Neuronal stem cell (in vitro differentiated cells): ENCODE measurements around the gene CTPS1.

Experiments used
- DNase-seq: peaks from one replicate; pipeline ENCODE4 v3.0.0-alpha.2; 2013; ENCODE audit warnings: low spot score
- H2AFZ ChIP-seq: one replicate; pipeline ENCODE4 v1.6.1; 2013; ENCODE audit warnings: mild to moderate bottlenecking, low read length, inconsistent platforms
- H2AK5ac ChIP-seq: 2 replicates; pipeline ENCODE4 v1.6.1; 2013; ENCODE audit warnings: low read depth, mild to moderate bottlenecking, inconsistent platforms, low read length, moderate library complexity, mixed read lengths
- H2BK120ac ChIP-seq: 2 replicates; pipeline ENCODE4 v1.6.1; 2013; ENCODE audit warnings: low read depth, mild to moderate bottlenecking, inconsistent platforms, low read length, moderate library complexity, mixed read lengths
- H2BK12ac ChIP-seq: one replicate; pipeline ENCODE4 v1.6.1; 2013; ENCODE audit warnings: low read length, inconsistent platforms
- H2BK15ac ChIP-seq: 2 replicates; pipeline ENCODE4 v1.6.1; 2013; ENCODE audit warnings: mild to moderate bottlenecking, low read length, inconsistent platforms, mixed read lengths
- H2BK5ac ChIP-seq: one replicate; pipeline ENCODE4 v1.6.1; 2013; ENCODE audit warnings: inconsistent platforms, mild to moderate bottlenecking, low read length, moderate library complexity
- H3K14ac ChIP-seq: one replicate; pipeline ENCODE4 v1.6.1; 2013; ENCODE audit warnings: low read length, inconsistent platforms
- H3K18ac ChIP-seq: 2 replicates; pipeline ENCODE4 v1.6.1; 2013; ENCODE audit warnings: low read length, inconsistent platforms
- H3K23ac ChIP-seq: 2 replicates; pipeline ENCODE4 v1.6.1; 2013; ENCODE audit warnings: low read depth, mild to moderate bottlenecking, mixed read lengths, low read length, inconsistent platforms; ENCODE audit not compliant: poor library complexity
- H3K27ac ChIP-seq: replicated peaks from 3 replicates; pipeline ENCODE4 v1.5.1; 2013; ENCODE audit warnings: low read length, inconsistent platforms
- H3K27me3 ChIP-seq, 3 experiments: 2 replicates each; pipeline ENCODE4 v1.6.1; 2013; ENCODE audit warnings: low read length in 3 of 3, mild to moderate bottlenecking in 2 of 3, inconsistent platforms in 1 of 3, low read depth in 1 of 3, mixed read lengths in 1 of 3, moderate library complexity in 1 of 3; ENCODE audit not compliant: control insufficient read depth in 3 of 3, insufficient read depth in 3 of 3
- H3K36me3 ChIP-seq, 2 donors: replicated peaks in 1 of 2; 2 replicates each; pipeline ENCODE4 v1.6.1; 2013; ENCODE audit warnings: low read length in 2 of 2; ENCODE audit not compliant: control insufficient read depth in 2 of 2, insufficient read depth in 2 of 2
- H3K4ac ChIP-seq: 2 replicates; pipeline ENCODE4 v1.6.1; 2013; ENCODE audit warnings: inconsistent platforms, mild to moderate bottlenecking, low read length, moderate library complexity
- H3K4me1 ChIP-seq, 2 donors: 1 replicate in 1 of 2; 2 replicates in 1 of 2; pipeline ENCODE4 v1.6.1; 2013; ENCODE audit warnings: low read length in 2 of 2, low read depth in 1 of 2; ENCODE audit not compliant: control insufficient read depth in 2 of 2, insufficient read depth in 1 of 2
- H3K4me2 ChIP-seq: one replicate; pipeline ENCODE4 v1.6.1; 2013; ENCODE audit warnings: mild to moderate bottlenecking, low read length, inconsistent platforms; ENCODE audit not compliant: insufficient read depth, poor library complexity, severe bottlenecking
- H3K4me3 ChIP-seq, 2 donors: 2 replicates each; pipeline ENCODE4 v1.5.1; 2013; ENCODE audit warnings: low read length in 2 of 2, mild to moderate bottlenecking in 2 of 2, inconsistent platforms in 1 of 2, moderate library complexity in 1 of 2
- H3K79me1 ChIP-seq: one replicate; pipeline ENCODE4 v1.6.1; 2013; ENCODE audit warnings: low read depth, mild to moderate bottlenecking, inconsistent platforms, low read length, moderate library complexity
- H3K9ac ChIP-seq: one replicate; pipeline ENCODE4 v1.6.1; 2013; ENCODE audit warnings: mild to moderate bottlenecking, low read depth, low read length, inconsistent platforms; ENCODE audit not compliant: poor library complexity
- H3K9me3 ChIP-seq, 2 donors: replicated peaks in 1 of 2; 2 replicates each; pipeline versions ENCODE3 to v1.6.1; 2013; ENCODE audit warnings: low read length in 2 of 2, mild to moderate bottlenecking in 2 of 2, inconsistent platforms in 1 of 2, low read depth in 1 of 2, mixed read lengths in 1 of 2, moderate library complexity in 1 of 2; ENCODE audit not compliant: control insufficient read depth in 2 of 2, insufficient read depth in 1 of 2
- H4K8ac ChIP-seq: one replicate; pipeline ENCODE4 v1.6.1; 2013; ENCODE audit warnings: low read depth, mild to moderate bottlenecking, inconsistent platforms, low read length, moderate library complexity
- H4K91ac ChIP-seq: one replicate; pipeline ENCODE4 v1.6.1; 2013; ENCODE audit warnings: low read length, low read depth, mild to moderate bottlenecking, inconsistent platforms; ENCODE audit not compliant: poor library complexity
- WGBS, 2 donors: extraction: QIAGEN DNeasy Blood & Tissue Kit; methylation state at CpG; one replicate each; pipeline ENCODE4 v1.1.7; 2013; ENCODE audit warnings: missing lambda C conversion rate in 2 of 2, mixed read lengths in 1 of 2; ENCODE audit not compliant: insufficient read length in 2 of 2, insufficient replicate concordance in 1 of 2; ENCODE audit errors: extremely low coverage in 2 of 2; 5-methylcytosine and 5-hydroxymethylcytosine counted together

Gene CTPS1

DNA sequence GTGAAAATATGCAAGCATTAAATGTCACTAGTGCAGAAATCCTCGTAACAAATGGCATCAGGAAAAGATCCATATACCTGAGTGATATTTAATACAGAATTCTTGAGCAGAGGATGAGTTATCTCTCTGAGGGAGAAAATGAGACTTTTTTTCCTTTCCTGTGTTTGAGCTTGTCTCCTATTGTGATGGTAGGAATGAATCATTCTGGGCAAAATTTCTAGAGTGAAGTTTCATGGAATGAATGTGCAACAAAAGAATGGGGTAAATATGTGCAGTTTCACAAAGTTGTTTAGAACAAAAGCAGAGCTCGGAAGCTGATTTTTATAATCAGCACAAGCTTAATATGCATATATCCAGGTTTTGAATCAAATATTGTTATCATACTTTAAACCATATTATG lies 4.6 kb downstream of the CTPS1 start:
- no peak overlapping the region for H2BK12ac ChIP-seq
- no peak overlapping the region for H3K27ac ChIP-seq
- H2AFZ ChIP-seq, result no peak overlapping the region
- H3K4ac ChIP-seq, result no peak overlapping the region
- no peak overlapping the region for H4K91ac ChIP-seq
- no peak for DNase-seq
- no peaks in the 10 kb centered on the region for H3K27me3 ChIP-seq
- no peak overlapping the region for H2BK15ac ChIP-seq
- H3K9ac ChIP-seq, result no peak overlapping the region
- no CpG with 5 or more reads among the region's 2 CpGs for WGBS, 2 donors
- peaks cover 4 to 12% of the 10 kb centered on the region in 2 donors for H3K4me1 ChIP-seq
- H3K23ac ChIP-seq, result no peak overlapping the region
- peaks cover 41 to 80% of the 10 kb centered on the region in 2 donors for H3K36me3 ChIP-seq
- no peak overlapping the region for H2AK5ac ChIP-seq
- H3K14ac ChIP-seq, result no peak overlapping the region
- no peak overlapping the region for H4K8ac ChIP-seq
- peaks cover 8% of the 10 kb centered on the region for H3K79me1 ChIP-seq
- no peak overlapping the region for H3K4me2 ChIP-seq
- H2BK120ac ChIP-seq, result no peak overlapping the region
- no peaks in the 10 kb centered on the region for H3K9me3 ChIP-seq
- H3K4me3 ChIP-seq, result no peak overlapping the region
- H2BK5ac ChIP-seq, result no peak overlapping the region
- H3K18ac ChIP-seq, result no peak overlapping the region

GRCh38 chr1:40984531-40984930 lies 5.0 kb downstream of the CTPS1 start:
- H2BK12ac ChIP-seq, result no peak overlapping the region
- H3K4me1 ChIP-seq, result peaks cover 4 to 12% of the 10 kb centered on the region in 2 donors
- no peak overlapping the region for H3K4ac ChIP-seq
- H3K14ac ChIP-seq, result no peak overlapping the region
- peaks cover 44 to 85% of the 10 kb centered on the region in 2 donors for H3K36me3 ChIP-seq
- no peak overlapping the region for H2AK5ac ChIP-seq
- H3K18ac ChIP-seq, result no peak overlapping the region
- no peak overlapping the region for H2AFZ ChIP-seq
- H3K4me3 ChIP-seq, result no peak overlapping the region
- no peak overlapping the region for H2BK5ac ChIP-seq
- no peak overlapping the region for H3K4me2 ChIP-seq
- DNase-seq, result no peak
- H2BK15ac ChIP-seq, result no peak overlapping the region
- H3K79me1 ChIP-seq, result peaks cover 8% of the 10 kb centered on the region
- no peak overlapping the region for H3K27ac ChIP-seq
- no peak overlapping the region for H4K91ac ChIP-seq
- H3K23ac ChIP-seq, result no peak overlapping the region
- H4K8ac ChIP-seq, result no peak overlapping the region
- H3K9me3 ChIP-seq, result no peaks in the 10 kb centered on the region
- no peaks in the 10 kb centered on the region for H3K27me3 ChIP-seq
- WGBS, 2 donors, result no CpG with 5 or more reads among the region's 4 CpGs
- no peak overlapping the region for H3K9ac ChIP-seq
- H2BK120ac ChIP-seq, result no peak overlapping the region

GRCh38 chr1:40985161-40985560 lies 5.7 kb downstream of the CTPS1 start:
- Histone ChIP-seq H3K9ac (no peak overlapping the region), H3K36me3 (peaks cover 47 to 91% of the 10 kb centered on the region in 2 donors), H3K4ac (no peak overlapping the region), H4K8ac (no peak overlapping the region), H2AFZ (no peak overlapping the region), H3K18ac (no peak overlapping the region), H3K27ac (no peak overlapping the region), H3K4me3 (no peak overlapping the region), H3K4me1 (peaks cover 4 to 12% of the 10 kb centered on the region in 2 donors), H3K9me3 (no peaks in the 10 kb centered on the region), H3K14ac (no peak overlapping the region), H2AK5ac (no peak overlapping the region), H2BK5ac (no peak overlapping the region), H2BK12ac (no peak overlapping the region), H3K79me1 (peaks cover 8% of the 10 kb centered on the region), H3K23ac (no peak overlapping the region), H4K91ac (no peak overlapping the region), H2BK120ac (no peak overlapping the region), H2BK15ac (no peak overlapping the region), H3K4me2 (no peak overlapping the region), H3K27me3 (no peaks in the 10 kb centered on the region)
- no CpG with 5 or more reads among the region's 5 CpGs for WGBS, 2 donors
- DNase-seq, result no peak

DNA sequence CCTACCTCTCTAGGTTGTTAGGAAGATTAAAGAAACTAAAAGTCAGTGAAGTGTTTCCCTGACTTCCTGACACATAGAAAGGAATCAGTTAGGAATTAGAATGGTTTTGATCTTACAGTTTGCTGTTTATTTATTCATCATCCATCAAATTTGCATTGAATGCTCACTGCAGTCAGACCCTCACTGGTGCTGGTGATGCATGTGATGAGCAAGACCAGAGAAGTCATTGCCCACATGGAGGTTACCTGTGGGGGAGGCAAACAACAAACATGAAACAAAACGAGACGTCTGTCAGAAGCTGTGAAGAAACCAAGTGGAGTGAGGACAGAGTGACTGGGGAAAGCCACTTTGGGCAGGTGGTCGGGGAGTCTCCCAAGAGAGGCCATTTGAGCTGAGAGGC lies 6.4 kb downstream of the CTPS1 start:
- Histone ChIP-seq H2AK5ac (no peak overlapping the region), H3K4me2 (no peak overlapping the region), H3K23ac (no peak overlapping the region), H3K9me3 (no peaks in the 10 kb centered on the region), H4K8ac (no peak overlapping the region), H2BK120ac (no peak overlapping the region), H3K27ac (no peak overlapping the region), H3K9ac (no peak overlapping the region), H2BK5ac (no peak overlapping the region), H3K4me3 (no peak overlapping the region), H3K79me1 (peaks cover 8% of the 10 kb centered on the region), H3K27me3 (no peaks in the 10 kb centered on the region), H4K91ac (no peak overlapping the region), H2BK15ac (no peak overlapping the region), H2BK12ac (no peak overlapping the region), H3K4me1 (peaks cover 2 to 7% of the 10 kb centered on the region in 2 donors), H3K4ac (no peak overlapping the region), H3K36me3 (peaks cover 50 to 96% of the 10 kb centered on the region in 2 donors), H3K18ac (no peak overlapping the region), H2AFZ (no peak overlapping the region), H3K14ac (no peak overlapping the region)
- WGBS, 2 donors, result no CpG with 5 or more reads among the region's 3 CpGs
- no peak for DNase-seq
